K562 (cell line): ENCODE results near the gene STIM1. TPM values are rescaled to one million over a fixed set of nuclear protein-coding genes. Genes with fewer than 3 reads are reported as not detected.

Experiments
- EZH2 ChIP-seq: IDR thresholded peaks from 2 replicates; pipeline ENCODE4 v1.6.1; 2012; ENCODE audit warnings: low read depth, mild to moderate bottlenecking, inconsistent platforms, low read length, borderline replicate concordance
- JUN ChIP-seq, 2 experiments: sonication (generic) in 1 of 2; formaldehyde crosslinking in 1 of 2; IDR thresholded peaks; 2 replicates each; pipeline versions ENCODE4 v1.6.1 to v1.8.0; 2012 to 2022; ENCODE audit warnings: borderline replicate concordance in 2 of 2, mild to moderate bottlenecking in 2 of 2, improper control_type of control experiment in 1 of 2, low read depth in 1 of 2, low read length in 1 of 2, missing genetic modification reagents in 1 of 2
- polyA plus RNA-seq, 8 experiments: library from polyadenylated mRNA; depleted of rRNA in 4 of 8; stranded (reverse) in 5 of 8; unstranded in 3 of 8; fragments of >200 nt; fragmentation: Nextera tagmentation in 2 of 8; fragmentation: Illumina TruSeq in 1 of 8; extraction: Ambion mirVana in 2 of 8; extraction: Trizol in 1 of 8; gene quantifications; 2 replicates each; pipeline versions ENCODE4 v1.2.1 to v1.2.3, GENCODE V29; 2011 to 2014; ENCODE audit warnings: inconsistent platforms in 1 of 8, missing spikeins in 1 of 8
- total RNA-seq, 7 experiments: library from RNA; depleted of rRNA in 6 of 7; stranded (reverse); fragments of >200 nt in 6 of 7; fragmentation: Illumina TruSeq in 2 of 7; extraction: Trizol in 2 of 7; gene quantifications; 2 replicates each; pipeline versions ENCODE4 v1.2.1 to v1.2.3, GENCODE V29; 2011 to 2021; ENCODE audit warnings: low replicate concordance in 1 of 7
- TF ChIP-seq, protein P1 (sequence below), 2 experiments: fragments of 450-650 bp in 1 of 2; sonication (generic) in 1 of 2; formaldehyde crosslinking in 1 of 2; IDR thresholded peaks; 2 replicates each; pipeline versions ENCODE4 v1.7.1 to v1.9.0; 2016 to 2022; ENCODE audit warnings: inconsistent platforms in 1 of 2, mild to moderate bottlenecking in 1 of 2, missing genetic modification reagents in 1 of 2
- TF ChIP-seq, protein P2 (sequence below): IDR thresholded peaks from 2 replicates; pipeline ENCODE4 v1.6.1; 2011; ENCODE audit warnings: borderline replicate concordance, low read depth, mild to moderate bottlenecking, moderate library complexity, low read length; ENCODE audit not compliant: insufficient read depth, poor library complexity, severe bottlenecking
- TF ChIP-seq, protein P3 (sequence below): sonication (generic); formaldehyde crosslinking; IDR thresholded peaks from 2 replicates; pipeline ENCODE4 v1.8.0; 2022; ENCODE audit warnings: mild to moderate bottlenecking, missing genetic modification reagents
- TF ChIP-seq, protein P4 (sequence below): sonication (generic); formaldehyde crosslinking; IDR thresholded peaks from 2 replicates; pipeline ENCODE4 v1.8.1; 2022; ENCODE audit warnings: missing genetic modification reagents

The STIM1 gene
- total and polyA plus RNA-seq, 9 of the 15 experiments (the other 6 are each of a cell fraction or from before 2014, with no cell fraction given) = 7.7 to 50.5 (median 22.5) TPM

DNA sequence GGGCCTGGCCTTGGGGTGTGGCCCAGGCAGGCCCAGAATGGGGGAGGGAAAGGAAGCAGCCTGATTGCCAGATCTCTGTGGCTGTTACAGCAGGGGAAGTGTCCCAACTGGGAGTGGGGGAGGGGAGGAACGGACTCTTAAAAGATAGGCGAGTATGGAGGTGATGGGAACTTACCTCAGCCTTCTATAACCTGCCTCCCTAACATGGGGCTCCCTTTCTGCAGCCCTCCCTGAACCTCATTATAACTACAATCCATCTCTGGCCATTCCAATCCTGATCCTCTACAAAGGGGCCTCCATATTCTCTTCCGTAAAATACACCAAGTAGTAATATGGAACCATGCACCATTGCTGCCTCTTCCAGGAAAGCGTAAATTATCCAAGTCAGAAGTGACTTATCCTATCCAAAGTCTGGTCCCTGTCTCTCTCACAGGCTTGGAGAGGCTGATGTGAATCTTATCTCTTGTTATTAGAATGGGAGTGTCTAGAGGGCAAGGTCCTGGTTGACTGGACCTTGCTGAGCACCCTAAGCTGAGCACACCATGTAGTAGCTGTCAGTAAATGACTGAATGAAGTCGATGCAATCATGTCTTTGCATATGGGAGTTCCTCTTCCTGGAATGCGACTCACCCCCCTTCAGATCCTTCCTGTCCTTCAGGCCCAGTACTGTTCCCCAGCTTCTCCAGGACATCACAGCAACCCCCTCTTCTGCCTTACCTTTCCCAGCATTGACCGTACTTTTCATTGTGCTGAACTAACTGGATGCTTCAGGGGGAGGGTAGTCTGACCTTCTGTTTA is 20.6 kb upstream of the STIM1 start (continued):
- TF ChIP-seq, protein P1, sequence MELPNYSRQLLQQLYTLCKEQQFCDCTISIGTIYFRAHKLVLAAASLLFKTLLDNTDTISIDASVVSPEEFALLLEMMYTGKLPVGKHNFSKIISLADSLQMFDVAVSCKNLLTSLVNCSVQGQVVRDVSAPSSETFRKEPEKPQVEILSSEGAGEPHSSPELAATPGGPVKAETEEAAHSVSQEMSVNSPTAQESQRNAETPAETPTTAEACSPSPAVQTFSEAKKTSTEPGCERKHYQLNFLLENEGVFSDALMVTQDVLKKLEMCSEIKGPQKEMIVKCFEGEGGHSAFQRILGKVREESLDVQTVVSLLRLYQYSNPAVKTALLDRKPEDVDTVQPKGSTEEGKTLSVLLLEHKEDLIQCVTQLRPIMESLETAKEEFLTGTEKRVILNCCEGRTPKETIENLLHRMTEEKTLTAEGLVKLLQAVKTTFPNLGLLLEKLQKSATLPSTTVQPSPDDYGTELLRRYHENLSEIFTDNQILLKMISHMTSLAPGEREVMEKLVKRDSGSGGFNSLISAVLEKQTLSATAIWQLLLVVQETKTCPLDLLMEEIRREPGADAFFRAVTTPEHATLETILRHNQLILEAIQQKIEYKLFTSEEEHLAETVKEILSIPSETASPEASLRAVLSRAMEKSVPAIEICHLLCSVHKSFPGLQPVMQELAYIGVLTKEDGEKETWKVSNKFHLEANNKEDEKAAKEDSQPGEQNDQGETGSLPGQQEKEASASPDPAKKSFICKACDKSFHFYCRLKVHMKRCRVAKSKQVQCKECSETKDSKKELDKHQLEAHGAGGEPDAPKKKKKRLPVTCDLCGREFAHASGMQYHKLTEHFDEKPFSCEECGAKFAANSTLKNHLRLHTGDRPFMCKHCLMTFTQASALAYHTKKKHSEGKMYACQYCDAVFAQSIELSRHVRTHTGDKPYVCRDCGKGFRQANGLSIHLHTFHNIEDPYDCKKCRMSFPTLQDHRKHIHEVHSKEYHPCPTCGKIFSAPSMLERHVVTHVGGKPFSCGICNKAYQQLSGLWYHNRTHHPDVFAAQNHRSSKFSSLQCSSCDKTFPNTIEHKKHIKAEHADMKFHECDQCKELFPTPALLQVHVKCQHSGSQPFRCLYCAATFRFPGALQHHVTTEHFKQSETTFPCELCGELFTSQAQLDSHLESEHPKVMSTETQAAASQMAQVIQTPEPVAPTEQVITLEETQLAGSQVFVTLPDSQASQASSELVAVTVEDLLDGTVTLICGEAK (IDR thresholded peaks at IDR 0.05) = peak; percentile 44; the same call in 1 of the 2 replicates
- TF ChIP-seq, protein P1 (CRISPR knock-in tag; IDR thresholded peaks at IDR 0.05) = no peak
- TF ChIP-seq JUN (IDR thresholded peaks at IDR 0.05; ENCODE audit: borderline replicate concordance, low read depth, low read length) (peak; percentile 61; the same call in 1 of the 2 replicates), JUN (CRISPR knock-in tag; IDR thresholded peaks at IDR 0.05; ENCODE audit: borderline replicate concordance) (no peak), EZH2 (no peak)
- TF ChIP-seq, protein P2, sequence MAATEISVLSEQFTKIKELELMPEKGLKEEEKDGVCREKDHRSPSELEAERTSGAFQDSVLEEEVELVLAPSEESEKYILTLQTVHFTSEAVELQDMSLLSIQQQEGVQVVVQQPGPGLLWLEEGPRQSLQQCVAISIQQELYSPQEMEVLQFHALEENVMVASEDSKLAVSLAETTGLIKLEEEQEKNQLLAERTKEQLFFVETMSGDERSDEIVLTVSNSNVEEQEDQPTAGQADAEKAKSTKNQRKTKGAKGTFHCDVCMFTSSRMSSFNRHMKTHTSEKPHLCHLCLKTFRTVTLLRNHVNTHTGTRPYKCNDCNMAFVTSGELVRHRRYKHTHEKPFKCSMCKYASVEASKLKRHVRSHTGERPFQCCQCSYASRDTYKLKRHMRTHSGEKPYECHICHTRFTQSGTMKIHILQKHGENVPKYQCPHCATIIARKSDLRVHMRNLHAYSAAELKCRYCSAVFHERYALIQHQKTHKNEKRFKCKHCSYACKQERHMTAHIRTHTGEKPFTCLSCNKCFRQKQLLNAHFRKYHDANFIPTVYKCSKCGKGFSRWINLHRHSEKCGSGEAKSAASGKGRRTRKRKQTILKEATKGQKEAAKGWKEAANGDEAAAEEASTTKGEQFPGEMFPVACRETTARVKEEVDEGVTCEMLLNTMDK = no peak
- TF ChIP-seq, protein P3, sequence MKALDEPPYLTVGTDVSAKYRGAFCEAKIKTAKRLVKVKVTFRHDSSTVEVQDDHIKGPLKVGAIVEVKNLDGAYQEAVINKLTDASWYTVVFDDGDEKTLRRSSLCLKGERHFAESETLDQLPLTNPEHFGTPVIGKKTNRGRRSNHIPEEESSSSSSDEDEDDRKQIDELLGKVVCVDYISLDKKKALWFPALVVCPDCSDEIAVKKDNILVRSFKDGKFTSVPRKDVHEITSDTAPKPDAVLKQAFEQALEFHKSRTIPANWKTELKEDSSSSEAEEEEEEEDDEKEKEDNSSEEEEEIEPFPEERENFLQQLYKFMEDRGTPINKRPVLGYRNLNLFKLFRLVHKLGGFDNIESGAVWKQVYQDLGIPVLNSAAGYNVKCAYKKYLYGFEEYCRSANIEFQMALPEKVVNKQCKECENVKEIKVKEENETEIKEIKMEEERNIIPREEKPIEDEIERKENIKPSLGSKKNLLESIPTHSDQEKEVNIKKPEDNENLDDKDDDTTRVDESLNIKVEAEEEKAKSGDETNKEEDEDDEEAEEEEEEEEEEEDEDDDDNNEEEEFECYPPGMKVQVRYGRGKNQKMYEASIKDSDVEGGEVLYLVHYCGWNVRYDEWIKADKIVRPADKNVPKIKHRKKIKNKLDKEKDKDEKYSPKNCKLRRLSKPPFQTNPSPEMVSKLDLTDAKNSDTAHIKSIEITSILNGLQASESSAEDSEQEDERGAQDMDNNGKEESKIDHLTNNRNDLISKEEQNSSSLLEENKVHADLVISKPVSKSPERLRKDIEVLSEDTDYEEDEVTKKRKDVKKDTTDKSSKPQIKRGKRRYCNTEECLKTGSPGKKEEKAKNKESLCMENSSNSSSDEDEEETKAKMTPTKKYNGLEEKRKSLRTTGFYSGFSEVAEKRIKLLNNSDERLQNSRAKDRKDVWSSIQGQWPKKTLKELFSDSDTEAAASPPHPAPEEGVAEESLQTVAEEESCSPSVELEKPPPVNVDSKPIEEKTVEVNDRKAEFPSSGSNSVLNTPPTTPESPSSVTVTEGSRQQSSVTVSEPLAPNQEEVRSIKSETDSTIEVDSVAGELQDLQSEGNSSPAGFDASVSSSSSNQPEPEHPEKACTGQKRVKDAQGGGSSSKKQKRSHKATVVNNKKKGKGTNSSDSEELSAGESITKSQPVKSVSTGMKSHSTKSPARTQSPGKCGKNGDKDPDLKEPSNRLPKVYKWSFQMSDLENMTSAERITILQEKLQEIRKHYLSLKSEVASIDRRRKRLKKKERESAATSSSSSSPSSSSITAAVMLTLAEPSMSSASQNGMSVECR (CRISPR knock-in tag) = 0 out of 2 replicates have a peak, but pooled peaks have one; percentile 34
- TF ChIP-seq, protein P4, sequence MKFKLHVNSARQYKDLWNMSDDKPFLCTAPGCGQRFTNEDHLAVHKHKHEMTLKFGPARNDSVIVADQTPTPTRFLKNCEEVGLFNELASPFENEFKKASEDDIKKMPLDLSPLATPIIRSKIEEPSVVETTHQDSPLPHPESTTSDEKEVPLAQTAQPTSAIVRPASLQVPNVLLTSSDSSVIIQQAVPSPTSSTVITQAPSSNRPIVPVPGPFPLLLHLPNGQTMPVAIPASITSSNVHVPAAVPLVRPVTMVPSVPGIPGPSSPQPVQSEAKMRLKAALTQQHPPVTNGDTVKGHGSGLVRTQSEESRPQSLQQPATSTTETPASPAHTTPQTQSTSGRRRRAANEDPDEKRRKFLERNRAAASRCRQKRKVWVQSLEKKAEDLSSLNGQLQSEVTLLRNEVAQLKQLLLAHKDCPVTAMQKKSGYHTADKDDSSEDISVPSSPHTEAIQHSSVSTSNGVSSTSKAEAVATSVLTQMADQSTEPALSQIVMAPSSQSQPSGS (CRISPR knock-in tag) = no peak
